HEK293 (cell line): Measurements from ENCODE around the gene OR10G3.
A peak's percentile ranks its signal among the peaks of the same experiment; 100 is the strongest.

Source experiments
- GLIS2 ChIP-seq: fragments of 450-650 bp; formaldehyde crosslinking; IDR thresholded peaks from 2 replicates; pipeline ENCODE4 v1.5.1; 2016; ENCODE audit warnings: missing biosample characterization, missing genetic modification characterization
- HOXA7 ChIP-seq: sonication (generic); formaldehyde crosslinking; IDR thresholded peaks from 2 replicates; pipeline ENCODE4 v1.8.1; 2022; ENCODE audit warnings: missing genetic modification reagents, borderline replicate concordance
- KLF16 ChIP-seq: fragments of 450-650 bp; formaldehyde crosslinking; IDR thresholded peaks from 2 replicates; pipeline ENCODE4 v1.5.1; 2017; ENCODE audit warnings: missing biosample characterization, missing genetic modification characterization
- MEIS1 ChIP-seq: sonication (generic); formaldehyde crosslinking; IDR thresholded peaks from 2 replicates; pipeline ENCODE4 v1.8.1; 2022; ENCODE audit warnings: missing genetic modification reagents, mild to moderate bottlenecking, borderline replicate concordance
- REST ChIP-seq: fragments of 450-650 bp; formaldehyde crosslinking; IDR thresholded peaks from 2 replicates; pipeline ENCODE4 v1.5.1; 2016; ENCODE audit warnings: missing biosample characterization, missing genetic modification characterization
- SALL2 ChIP-seq: fragments of 450-650 bp; formaldehyde crosslinking; IDR thresholded peaks from 2 replicates; pipeline ENCODE4 v1.5.0; 2017; ENCODE audit warnings: missing biosample characterization, mild to moderate bottlenecking, missing genetic modification characterization, borderline replicate concordance
- ZBTB17 ChIP-seq: fragments of 450-650 bp; formaldehyde crosslinking; IDR thresholded peaks from 2 replicates; pipeline ENCODE4 v1.5.1; 2016; ENCODE audit warnings: missing biosample characterization, missing genetic modification characterization
- ZBTB6 ChIP-seq: fragments of 450-650 bp; formaldehyde crosslinking; IDR thresholded peaks from 2 replicates; pipeline ENCODE4 v1.5.1; 2017; ENCODE audit warnings: missing biosample characterization, missing genetic modification characterization
- ZFP41 ChIP-seq: fragments of 450-650 bp; formaldehyde crosslinking; IDR thresholded peaks from 2 replicates; pipeline ENCODE4 v1.5.1; 2016; ENCODE audit warnings: missing biosample characterization, missing genetic modification characterization, borderline replicate concordance
- ZNF23 ChIP-seq: fragments of 450-650 bp; formaldehyde crosslinking; IDR thresholded peaks from 2 replicates; pipeline ENCODE4 v1.5.1; 2016; ENCODE audit warnings: missing biosample characterization, missing genetic modification characterization, borderline replicate concordance
- ZNF280D ChIP-seq: fragments of 450-650 bp; formaldehyde crosslinking; IDR thresholded peaks from 2 replicates; pipeline ENCODE4 v1.5.1; 2016; ENCODE audit warnings: missing biosample characterization, missing genetic modification characterization
- ZNF610 ChIP-seq: fragments of 450-650 bp; formaldehyde crosslinking; IDR thresholded peaks from 2 replicates; pipeline ENCODE4 v1.5.1; 2016; ENCODE audit warnings: missing biosample characterization, missing genetic modification characterization, borderline replicate concordance
- ZNF629 ChIP-seq: fragments of 450-650 bp; formaldehyde crosslinking; IDR thresholded peaks from 2 replicates; pipeline ENCODE4 v1.5.1; 2017; ENCODE audit warnings: missing biosample characterization, missing genetic modification characterization
- ZSCAN30 ChIP-seq: fragments of 450-650 bp; IDR thresholded peaks from 2 replicates; pipeline ENCODE4 v1.5.1; 2018; ENCODE audit warnings: missing biosample characterization, mild to moderate bottlenecking, missing genetic modification characterization, moderate library complexity
- TF ChIP-seq, protein P1 (sequence below): fragments of 450-650 bp; IDR thresholded peaks from 2 replicates; pipeline ENCODE4 v1.5.1; 2018; ENCODE audit warnings: missing biosample characterization, missing genetic modification characterization
- TF ChIP-seq, protein P2 (sequence below): fragments of 450-650 bp; formaldehyde crosslinking; IDR thresholded peaks from 2 replicates; pipeline ENCODE4 v1.5.1; 2016; ENCODE audit warnings: missing biosample characterization, missing genetic modification characterization

The OR10G3 gene

GRCh38 chr14:21557084-21557901, 22.6 kb downstream of the OR10G3 start (continued):
- TF ChIP-seq ZBTB6 (tag by site-specific recombination) (no peak), GLIS2 (tag by site-specific recombination) (no peak), SALL2 (tag by site-specific recombination) (no peak), ZBTB17 (peak; percentile 99), ZNF610 (tag by site-specific recombination) (no peak), ZNF280D (tag by site-specific recombination) (no peak), ZNF23 (no peak), ZSCAN30 (tag by site-specific recombination) (no peak), REST (tag by site-specific recombination) (no peak), KLF16 (tag by site-specific recombination) (no peak), ZFP41 (tag by site-specific recombination) (no peak), MEIS1 (no peak), HOXA7 (CRISPR knock-in tag) (no peak), ZNF629 (tag by site-specific recombination) (peak; percentile 37; the same call in 1 of the 2 replicates)
- TF ChIP-seq, protein P1, sequence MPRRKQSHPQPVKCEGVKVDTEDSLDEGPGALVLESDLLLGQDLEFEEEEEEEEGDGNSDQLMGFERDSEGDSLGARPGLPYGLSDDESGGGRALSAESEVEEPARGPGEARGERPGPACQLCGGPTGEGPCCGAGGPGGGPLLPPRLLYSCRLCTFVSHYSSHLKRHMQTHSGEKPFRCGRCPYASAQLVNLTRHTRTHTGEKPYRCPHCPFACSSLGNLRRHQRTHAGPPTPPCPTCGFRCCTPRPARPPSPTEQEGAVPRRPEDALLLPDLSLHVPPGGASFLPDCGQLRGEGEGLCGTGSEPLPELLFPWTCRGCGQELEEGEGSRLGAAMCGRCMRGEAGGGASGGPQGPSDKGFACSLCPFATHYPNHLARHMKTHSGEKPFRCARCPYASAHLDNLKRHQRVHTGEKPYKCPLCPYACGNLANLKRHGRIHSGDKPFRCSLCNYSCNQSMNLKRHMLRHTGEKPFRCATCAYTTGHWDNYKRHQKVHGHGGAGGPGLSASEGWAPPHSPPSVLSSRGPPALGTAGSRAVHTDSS (tag by site-specific recombination) = peak; percentile 60; the same call in 1 of the 2 replicates
- TF ChIP-seq, protein P2, sequence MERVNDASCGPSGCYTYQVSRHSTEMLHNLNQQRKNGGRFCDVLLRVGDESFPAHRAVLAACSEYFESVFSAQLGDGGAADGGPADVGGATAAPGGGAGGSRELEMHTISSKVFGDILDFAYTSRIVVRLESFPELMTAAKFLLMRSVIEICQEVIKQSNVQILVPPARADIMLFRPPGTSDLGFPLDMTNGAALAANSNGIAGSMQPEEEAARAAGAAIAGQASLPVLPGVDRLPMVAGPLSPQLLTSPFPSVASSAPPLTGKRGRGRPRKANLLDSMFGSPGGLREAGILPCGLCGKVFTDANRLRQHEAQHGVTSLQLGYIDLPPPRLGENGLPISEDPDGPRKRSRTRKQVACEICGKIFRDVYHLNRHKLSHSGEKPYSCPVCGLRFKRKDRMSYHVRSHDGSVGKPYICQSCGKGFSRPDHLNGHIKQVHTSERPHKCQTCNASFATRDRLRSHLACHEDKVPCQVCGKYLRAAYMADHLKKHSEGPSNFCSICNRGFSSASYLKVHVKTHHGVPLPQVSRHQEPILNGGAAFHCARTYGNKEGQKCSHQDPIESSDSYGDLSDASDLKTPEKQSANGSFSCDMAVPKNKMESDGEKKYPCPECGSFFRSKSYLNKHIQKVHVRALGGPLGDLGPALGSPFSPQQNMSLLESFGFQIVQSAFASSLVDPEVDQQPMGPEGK (tag by site-specific recombination) = peak; percentile 60; the same call in 1 of the 2 replicates
